GM12878 (cell line): Measurements from ENCODE around the gene MAPKAPK2. TPM values are rescaled to one million over a fixed set of nuclear protein-coding genes. Genes with fewer than 3 reads are reported as not detected.
A peak's percentile ranks its signal among the peaks of the same experiment; 100 is the strongest.

Experiments used
- ATAC-seq: fragments of 200-7000 bp; cut with Tn5 transposase; 3 replicates; pipeline ENCODE4 v1.9.1; 2020; ENCODE audit warnings: mild to moderate bottlenecking, moderate library complexity
- Bru-seq: library from RNA; stranded (reverse); fragments of 400-500 nt; gene quantifications from one replicate; lab custom pipeline; 2021; lab: Mats Ljungman, UMichigan
- BruChase-seq, 2 experiments: library from RNA; stranded (reverse); fragments of 400-500 nt; gene quantifications; one replicate each; lab custom pipeline; 2021; lab: Mats Ljungman, UMichigan
- BruUV-seq: library from RNA; stranded (reverse); fragments of 400-500 nt; replicated peaks from 2 replicates; lab custom pipeline; 2021; lab: Mats Ljungman, UMichigan
- CTCF ChIA-PET: fragments of 300-600 bp; sonication (Branson Sonifier 250); formaldehyde crosslinking; extraction: SDS; loops from one replicate; lab custom pipeline; 2021; ENCODE audit warnings: inconsistent platforms; lab: Yijun Ruan, JAX
- POLR2A ChIA-PET: fragments of 350-600 bp; formaldehyde crosslinking; extraction: SDS; loops from one replicate; lab custom pipeline; 2021; ENCODE audit warnings: inconsistent platforms; lab: Charles Lee
- RAD21 ChIA-PET: fragments of 300-600 bp; sonication (Branson Sonifier 250); formaldehyde crosslinking; loops from one replicate; lab custom pipeline; 2023; ENCODE audit warnings: antibody characterized with exemption; ENCODE audit not compliant: unreplicated experiment; lab: Charles Lee
- SMC1A ChIA-PET: fragments of 300-600 bp; sonication (Branson Sonifier 250); formaldehyde crosslinking; loops from one replicate; lab custom pipeline; 2023; ENCODE audit not compliant: unreplicated experiment, uncharacterized antibody; lab: Charles Lee
- DNase-seq: peaks from one replicate; pipeline ENCODE4 v3.0.0-alpha.2; 2011; ENCODE audit warnings: low read depth, low spot score
- FAIRE-seq: peaks from 3 replicates; lab custom pipeline; 2011; peaks lifted over from hg19 to GRCh38; lab: Jason Lieb, UNC
- H2AFZ ChIP-seq: 2 replicates; pipeline ENCODE4 v1.6.0; 2011; ENCODE audit warnings: low read depth, low read length, control low read depth; ENCODE audit not compliant: control insufficient read depth
- H3K27ac ChIP-seq: 2 replicates; pipeline ENCODE4 v1.5.1; 2011; ENCODE audit warnings: control low read depth; ENCODE audit not compliant: control insufficient read depth, insufficient read depth
- H3K27me3 ChIP-seq, 2 experiments: replicated peaks in 1 of 2; 2 replicates each; pipeline versions ENCODE4 v1.6.0 to v1.6.1; 2011; ENCODE audit warnings: low read length in 1 of 2; ENCODE audit not compliant: control insufficient read depth in 2 of 2, insufficient read depth in 2 of 2
- H3K36me3 ChIP-seq, 2 experiments: 2 replicates each; pipeline ENCODE4 v1.5.1; 2011; ENCODE audit warnings: low read length in 1 of 2; ENCODE audit not compliant: control insufficient read depth in 2 of 2, insufficient read depth in 2 of 2
- H3K4me1 ChIP-seq: 2 replicates; pipeline ENCODE4 v1.6.1; 2011; ENCODE audit warnings: mild to moderate bottlenecking, low read length, moderate library complexity, mixed read lengths; ENCODE audit not compliant: control insufficient read depth, insufficient read depth
- H3K4me2 ChIP-seq: 2 replicates; pipeline ENCODE4 v1.6.0; 2011; ENCODE audit warnings: control low read depth; ENCODE audit not compliant: control insufficient read depth, insufficient read depth
- H3K4me3 ChIP-seq: fragments of 200-600 bp; sonication (generic); 2 replicates; pipeline ENCODE4 v1.5.1; 2016
- H3K79me2 ChIP-seq: 2 replicates; pipeline ENCODE4 v1.6.0; 2011; ENCODE audit warnings: low read length; ENCODE audit not compliant: control insufficient read depth, insufficient read depth
- H3K9ac ChIP-seq: 2 replicates; pipeline ENCODE4 v1.8.0; 2011; ENCODE audit warnings: low read length, control low read depth, mixed read lengths; ENCODE audit not compliant: control insufficient read depth, insufficient read depth
- H3K9me3 ChIP-seq: replicated peaks from 3 replicates; pipeline ENCODE4 v1.5.1; 2011; ENCODE audit warnings: mild to moderate bottlenecking, low read length; ENCODE audit not compliant: control insufficient read depth, insufficient read depth
- H4K20me1 ChIP-seq: 2 replicates; pipeline ENCODE4 v1.6.0; 2011; ENCODE audit not compliant: control insufficient read depth, insufficient read depth
- CREB1 ChIP-seq: IDR thresholded peaks from 2 replicates; pipeline ENCODE4 v1.6.1; 2012; ENCODE audit warnings: low read depth, mild to moderate bottlenecking, inconsistent platforms
- CREM ChIP-seq: IDR thresholded peaks from 2 replicates; pipeline ENCODE4 v1.6.1; 2014; ENCODE audit warnings: antibody characterized with exemption, low read depth
- IKZF1 ChIP-seq: fragments of 450-650 bp; conservative IDR thresholded peaks from 2 replicates; pipeline ENCODE4 v1.6.1; 2017; ENCODE audit warnings: antibody characterized with exemption, mild to moderate bottlenecking
- POLR2A ChIP-seq: IDR thresholded peaks from 2 replicates; pipeline ENCODE4 v1.6.1; 2011; ENCODE audit warnings: low read depth, mild to moderate bottlenecking, low read length
- RUNX3 ChIP-seq: IDR thresholded peaks from 2 replicates; pipeline ENCODE4 v1.6.1; 2012; ENCODE audit warnings: low read length, inconsistent platforms
- SIX5 ChIP-seq: IDR thresholded peaks from 2 replicates; pipeline ENCODE4 v1.6.1; 2011; ENCODE audit warnings: mild to moderate bottlenecking, low read depth, low read length, moderate library complexity; ENCODE audit not compliant: severe bottlenecking
- SMAD1 ChIP-seq: fragments of 450-650 bp; IDR thresholded peaks from 2 replicates; pipeline ENCODE4 v1.6.1; 2018; ENCODE audit warnings: mild to moderate bottlenecking, low read depth; ENCODE audit not compliant: partially characterized antibody
- SUPT20H ChIP-seq: IDR thresholded peaks from 2 replicates; pipeline ENCODE4 v1.6.1; 2011; ENCODE audit warnings: low read depth, mild to moderate bottlenecking, low read length, moderate library complexity, borderline replicate concordance; ENCODE audit not compliant: control insufficient read depth
- ZNF207 ChIP-seq: fragments of 450-650 bp; IDR thresholded peaks from 2 replicates; pipeline ENCODE4 v1.6.1; 2014; ENCODE audit warnings: antibody characterized with exemption, mild to moderate bottlenecking, borderline replicate concordance
- WGBS: methylation state at CpG from one replicate; pipeline ENCODE4 v1.1.6; 2016; ENCODE audit warnings: low lambda C conversion rate; ENCODE audit not compliant: insufficient replicate concordance, insufficient coverage; ENCODE audit errors: missing lambda C conversion rate; 5-methylcytosine and 5-hydroxymethylcytosine counted together
- in situ Hi-C: fragments of 300-500 bp; cut with MboI; formaldehyde crosslinking; loops from 9 replicates; pipeline ENCODE4 v1.14.3; 2018; ENCODE audit warnings: mixed read lengths
- intact Hi-C: fragments of 100-400 bp; cut with micrococcal nuclease; formaldehyde crosslinking; loops from one replicate; pipeline ENCODE4 v1.14.2; 2022; ENCODE audit not compliant: unreplicated experiment
- long read RNA-seq, 2 experiments: library from polyadenylated mRNA; unstranded; transcript quantifications; one replicate each; pipeline ENCODE4 v2.0.0, GENCODE V29; 2019 to 2020
- polyA minus RNA-seq, 3 experiments: library from RNA; depleted of rRNA, polyadenylated mRNA; stranded (reverse); fragments of >200 nt; gene quantifications; 2 replicates each; pipeline ENCODE4 v1.2.3, GENCODE V29; 2011
- polyA plus RNA-seq, 11 experiments: library from polyadenylated mRNA; depleted of rRNA in 4 of 11; unstranded in 6 of 11; stranded (reverse) in 5 of 11; fragments of >200 nt; fragmentation: Nextera tagmentation in 4 of 11; fragmentation: Illumina TruSeq in 1 of 11; extraction: Ambion mirVana in 4 of 11; extraction: Trizol in 1 of 11; gene quantifications; 1 replicate in 1 of 11; 2 replicates in 10 of 11; pipeline versions ENCODE4 v1.2.1 to v1.2.3, GENCODE V29; 2011 to 2016; ENCODE audit warnings: inconsistent platforms in 2 of 11, missing spikeins in 2 of 11, low read depth in 1 of 11
- total RNA-seq, 4 experiments: library from RNA; depleted of rRNA in 3 of 4; stranded (reverse); fragments of >200 nt in 3 of 4; fragmentation: Illumina TruSeq in 1 of 4; extraction: Trizol in 1 of 4; gene quantifications; 2 replicates each; pipeline versions ENCODE4 v1.2.1 to v1.2.3, GENCODE V29; 2013 to 2021
- TF ChIP-seq, protein P1 (sequence below): fragments of 450-650 bp; IDR thresholded peaks from 2 replicates; pipeline ENCODE4 v1.6.1; 2016; ENCODE audit warnings: mild to moderate bottlenecking, moderate library complexity, borderline replicate concordance
- TF ChIP-seq, protein P2 (sequence below): fragments of 450-650 bp; IDR thresholded peaks from 2 replicates; pipeline ENCODE4 v1.6.1; 2017; ENCODE audit warnings: borderline replicate concordance

MAPKAPK2 gene
- 38.9 and 42.0 TPM in 2 replicates for total RNA-seq (2013; cell fraction: nucleolus; rRNA removed)
- 59.9 and 62.6 TPM in 2 replicates for total RNA-seq (2014; rRNA removed)
- total RNA-seq (2014; rRNA removed; fragmentation: Illumina TruSeq; extraction: Trizol): 36.1 and 38.8 TPM in 2 replicates
- total RNA-seq (2021): 92.2 and 93.0 TPM in 2 replicates
- polyA plus RNA-seq (2011; ENCODE audit: low read depth): 44.2 TPM
- 51.0 and 71.7 TPM in 2 replicates for polyA plus RNA-seq (2011; rRNA removed)
- 83.8 and 84.4 TPM in 2 replicates for polyA plus RNA-seq (2011; cell fraction: cytosol; rRNA removed)
- polyA plus RNA-seq (2011; cell fraction: nucleus; rRNA removed): 110 and 118 TPM in 2 replicates
- 44.4 and 63.5 TPM in 2 replicates for polyA plus RNA-seq (2012)
- 66.8 and 70.6 TPM in 2 replicates for polyA plus RNA-seq (2014; fragmentation: Illumina TruSeq; extraction: Trizol)
- polyA plus RNA-seq (2014; fragmentation: Nextera tagmentation; extraction: Ambion mirVana): 1 to 10 TPM in 1 of 2 experiments, under 1 TPM in 1; 0.72 to 4.9 TPM
- 65.5 and 65.7 TPM in 2 replicates for polyA plus RNA-seq (2014; rRNA removed)
- polyA plus RNA-seq (2016; fragmentation: Nextera tagmentation; extraction: Ambion mirVana): 1 to 10 TPM; 4.2 to 6.2 TPM
- polyA minus RNA-seq (2011; rRNA and poly(A)+ RNA removed): 67.7 and 81.3 TPM in 2 replicates
- polyA minus RNA-seq (2011; cell fraction: cytosol; rRNA and poly(A)+ RNA removed): 25.1 and 29.4 TPM in 2 replicates
- 23.2 and 39.0 TPM in 2 replicates for polyA minus RNA-seq (2011; cell fraction: nucleus; rRNA and poly(A)+ RNA removed)
- percentile 93 among the genes with signal in this experiment for Bru-seq, nascent RNA
- BruChase-seq, experiment 1, labeled RNA remaining after a 6-hour chase: percentile 91 among the genes with signal in this experiment
- percentile 87 among the genes with signal in this experiment for BruChase-seq, experiment 2, labeled RNA remaining after a 2-hour chase
- long read RNA-seq, experiment 1, partial matches to known transcripts: 0 of 2 reads
- long read RNA-seq, experiment 1, other reads (novel, unspliced or antisense): 2 of 2 reads
- long read RNA-seq, experiment 2, partial matches to known transcripts: 0 of 3 reads
- long read RNA-seq, experiment 2, other reads (novel, unspliced or antisense): 3 of 3 reads

DNA sequence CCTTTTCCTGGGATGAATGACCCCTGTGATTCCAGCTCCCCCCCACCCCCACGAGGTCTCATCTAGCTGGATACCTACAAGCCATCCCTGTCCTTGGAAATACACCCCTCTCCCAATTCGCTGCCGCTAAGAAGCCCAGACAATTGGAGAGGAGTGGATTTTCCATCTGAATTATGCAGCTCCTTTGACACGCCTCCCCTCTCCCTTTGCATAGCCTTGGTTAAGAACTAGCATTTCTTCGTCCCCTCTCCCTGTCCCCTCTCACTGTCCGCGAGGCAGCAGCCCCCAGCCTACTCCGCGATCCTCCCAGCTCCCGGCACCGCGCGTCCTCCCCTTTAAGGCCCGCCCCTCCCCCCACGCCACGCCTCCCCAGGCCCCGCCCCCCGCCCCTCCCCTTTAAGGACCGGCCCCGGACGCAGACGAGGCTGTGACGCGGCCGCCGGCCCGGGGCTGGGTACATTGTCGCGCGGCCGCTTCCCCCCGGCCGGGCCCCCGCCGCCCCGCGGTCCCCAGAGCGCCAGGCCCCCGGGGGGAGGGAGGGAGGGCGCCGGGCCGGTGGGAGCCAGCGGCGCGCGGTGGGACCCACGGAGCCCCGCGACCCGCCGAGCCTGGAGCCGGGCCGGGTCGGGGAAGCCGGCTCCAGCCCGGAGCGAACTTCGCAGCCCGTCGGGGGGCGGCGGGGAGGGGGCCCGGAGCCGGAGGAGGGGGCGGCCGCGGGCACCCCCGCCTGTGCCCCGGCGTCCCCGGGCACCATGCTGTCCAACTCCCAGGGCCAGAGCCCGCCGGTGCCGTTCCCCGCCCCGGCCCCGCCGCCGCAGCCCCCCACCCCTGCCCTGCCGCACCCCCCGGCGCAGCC, at the start of gene MAPKAPK2:
MAPKAPK2 (plus strand) TSS at position 428 of the 856 bp plus-strand sequence; CDS start at position 753, 325 bp downstream.
- in situ Hi-C loops: no loop called here
- ATAC-seq: peak; percentile 55
- RAD21 ChIA-PET: interaction anchor here (0.7 to 6.8 kb wide), 5 partner anchors 11 to 75 kb away, joined by 3 to 22 read pairs (median 5); no protein-coding TSS in a partner anchor
- peak within 1 kb of the TSS; percentile 56 for H3K4me2 ChIP-seq
- POLR2A ChIA-PET: interaction anchor here (18.5 kb wide), 1 partner anchor 25 kb away, joined by 334 read pairs; no protein-coding TSS in a partner anchor
- SMC1A ChIA-PET: interaction anchor here (1.0 to 3.3 kb wide), 6 partner anchors 20 to 41 kb away, joined by 3 to 15 read pairs (median 6); no protein-coding TSS in a partner anchor
- CTCF ChIA-PET: interaction anchor here (0.8 to 2.2 kb wide), 3 partner anchors 21 to 43 kb away, joined by 3 to 9 read pairs (median 4); no protein-coding TSS in a partner anchor
- peak within 1 kb of the TSS; percentile 91 for H3K4me3 ChIP-seq
- no peaks in the 10 kb centered on the region for H4K20me1 ChIP-seq
- H3K79me2 ChIP-seq: peaks cover 42% of the 10 kb centered on the region
- no peaks in the 10 kb centered on the region; a peak in 1 of 4 replicates for H3K36me3 ChIP-seq
- H3K9ac ChIP-seq: peak within 1 kb of the TSS; percentile 76
- BruUV-seq: no TSS peak
- no peaks in the 10 kb centered on the region for H3K27me3 ChIP-seq
- whole genome bisulfite sequencing: 15% methylated on average over 7 of the region's 82 CpGs
- no peak for FAIRE-seq
- H3K9me3 ChIP-seq: no peaks in the 10 kb centered on the region
- peak within 1 kb of the TSS; percentile 13 for H2AFZ ChIP-seq
- H3K4me1 ChIP-seq: peaks cover 42% of the 10 kb centered on the region
- intact Hi-C loops: loop anchor here (5.0 kb wide), 2 partner anchors 127 to 238 kb away; partner anchors contain the start of gene FCMR
- DNase-seq: no peak
- peak within 1 kb of the TSS; percentile 86 for H3K27ac ChIP-seq
- TF ChIP-seq POLR2A: peak; percentile 64
- no peak for TF ChIP-seq SIX5
- TF ChIP-seq, protein P1, sequence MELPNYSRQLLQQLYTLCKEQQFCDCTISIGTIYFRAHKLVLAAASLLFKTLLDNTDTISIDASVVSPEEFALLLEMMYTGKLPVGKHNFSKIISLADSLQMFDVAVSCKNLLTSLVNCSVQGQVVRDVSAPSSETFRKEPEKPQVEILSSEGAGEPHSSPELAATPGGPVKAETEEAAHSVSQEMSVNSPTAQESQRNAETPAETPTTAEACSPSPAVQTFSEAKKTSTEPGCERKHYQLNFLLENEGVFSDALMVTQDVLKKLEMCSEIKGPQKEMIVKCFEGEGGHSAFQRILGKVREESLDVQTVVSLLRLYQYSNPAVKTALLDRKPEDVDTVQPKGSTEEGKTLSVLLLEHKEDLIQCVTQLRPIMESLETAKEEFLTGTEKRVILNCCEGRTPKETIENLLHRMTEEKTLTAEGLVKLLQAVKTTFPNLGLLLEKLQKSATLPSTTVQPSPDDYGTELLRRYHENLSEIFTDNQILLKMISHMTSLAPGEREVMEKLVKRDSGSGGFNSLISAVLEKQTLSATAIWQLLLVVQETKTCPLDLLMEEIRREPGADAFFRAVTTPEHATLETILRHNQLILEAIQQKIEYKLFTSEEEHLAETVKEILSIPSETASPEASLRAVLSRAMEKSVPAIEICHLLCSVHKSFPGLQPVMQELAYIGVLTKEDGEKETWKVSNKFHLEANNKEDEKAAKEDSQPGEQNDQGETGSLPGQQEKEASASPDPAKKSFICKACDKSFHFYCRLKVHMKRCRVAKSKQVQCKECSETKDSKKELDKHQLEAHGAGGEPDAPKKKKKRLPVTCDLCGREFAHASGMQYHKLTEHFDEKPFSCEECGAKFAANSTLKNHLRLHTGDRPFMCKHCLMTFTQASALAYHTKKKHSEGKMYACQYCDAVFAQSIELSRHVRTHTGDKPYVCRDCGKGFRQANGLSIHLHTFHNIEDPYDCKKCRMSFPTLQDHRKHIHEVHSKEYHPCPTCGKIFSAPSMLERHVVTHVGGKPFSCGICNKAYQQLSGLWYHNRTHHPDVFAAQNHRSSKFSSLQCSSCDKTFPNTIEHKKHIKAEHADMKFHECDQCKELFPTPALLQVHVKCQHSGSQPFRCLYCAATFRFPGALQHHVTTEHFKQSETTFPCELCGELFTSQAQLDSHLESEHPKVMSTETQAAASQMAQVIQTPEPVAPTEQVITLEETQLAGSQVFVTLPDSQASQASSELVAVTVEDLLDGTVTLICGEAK: no peak
- TF ChIP-seq CREM: no peak
- no peak for TF ChIP-seq SMAD1
- TF ChIP-seq IKZF1: 0 out of 2 replicates have a peak, but pooled peaks have one; percentile 23
- no peak for TF ChIP-seq RUNX3
- TF ChIP-seq, protein P2, sequence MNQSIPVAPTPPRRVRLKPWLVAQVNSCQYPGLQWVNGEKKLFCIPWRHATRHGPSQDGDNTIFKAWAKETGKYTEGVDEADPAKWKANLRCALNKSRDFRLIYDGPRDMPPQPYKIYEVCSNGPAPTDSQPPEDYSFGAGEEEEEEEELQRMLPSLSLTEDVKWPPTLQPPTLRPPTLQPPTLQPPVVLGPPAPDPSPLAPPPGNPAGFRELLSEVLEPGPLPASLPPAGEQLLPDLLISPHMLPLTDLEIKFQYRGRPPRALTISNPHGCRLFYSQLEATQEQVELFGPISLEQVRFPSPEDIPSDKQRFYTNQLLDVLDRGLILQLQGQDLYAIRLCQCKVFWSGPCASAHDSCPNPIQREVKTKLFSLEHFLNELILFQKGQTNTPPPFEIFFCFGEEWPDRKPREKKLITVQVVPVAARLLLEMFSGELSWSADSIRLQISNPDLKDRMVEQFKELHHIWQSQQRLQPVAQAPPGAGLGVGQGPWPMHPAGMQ: no peak
- TF ChIP-seq CREB1: peak; percentile 87
- TF ChIP-seq ZNF207: no peak
- TF ChIP-seq SUPT20H: no peak
